ENCODE results near the gene C6orf62. TPM values are rescaled to one million over a fixed set of nuclear protein-coding genes. Genes with fewer than 3 reads are reported as not detected.

The C6orf62 gene
- total RNA-seq, 2 experiments from 2014 or later: 42.3 to 77.4 TPM

GRCh38 chr6:24702720-24703282, 16.2 kb downstream of the C6orf62 start:
- no peak overlapping the region for H3K4me2 ChIP-seq (ENCODE audit: low read length)
- no TSS peak for BruUV-seq (replicated peaks)
- CTCF ChIA-PET (ENCODE audit: unreplicated experiment): no interaction called here

GRCh38 chr6:24699521-24700359, 19.2 kb downstream of the C6orf62 start:
- Histone ChIP-seq H3K79me2 (ENCODE audit: insufficient read depth, low read depth, low read length) (no peaks in the 10 kb centered on the region), H3K36me3 (ENCODE audit: insufficient read depth, low read length) (peaks cover 51% of the 10 kb centered on the region), H3K9me2 (ENCODE audit: insufficient read depth, low read length) (no peaks in the 10 kb centered on the region), H3K4me3 (ENCODE audit: low read depth, low read length, poor library complexity, severe bottlenecking) (no peak overlapping the region), H2AFZ (ENCODE audit: low read length) (no peak overlapping the region), H3K9me3 (ENCODE audit: low read length) (no peaks in the 10 kb centered on the region), H3K27ac (ENCODE audit: low read depth, low read length, poor library complexity, severe bottlenecking) (no peak overlapping the region), H3K4me2 (ENCODE audit: low read length) (no peak overlapping the region), H4K20me1 (ENCODE audit: insufficient read depth, low read length) (no peaks in the 10 kb centered on the region), H3K4me1 (ENCODE audit: insufficient read depth, low read length, poor library complexity, severe bottlenecking) (no peaks in the 10 kb centered on the region)
- ChIA-PET CTCF (ENCODE audit: unreplicated experiment) (no interaction called here), POLR2A (interaction anchor here (0.6 to 0.7 kb wide), 3 partner anchors 176 to 320 kb away, joined by 3 to 7 read pairs (median 5); no protein-coding TSS in a partner anchor)
- no TSS peak for BruUV-seq (replicated peaks)
- no peak for DNase-seq (ENCODE audit: low spot score)
- TF ChIP-seq CTCF (conservative IDR thresholded peaks at IDR 0.05; ENCODE audit: low read length) (no peak), EZH2phosphoT487 (IDR thresholded peaks at IDR 0.05; ENCODE audit: borderline replicate concordance, low read depth, low read length) (no peak)
- intact Hi-C loops (cut with micrococcal nuclease; ENCODE audit: unreplicated experiment): loop anchor here (10.0 kb wide), 1 partner anchor 315 kb away; no protein-coding TSS in a partner anchor

More at GRCh38 chr6:24702720-24703282, 16.2 kb downstream of the C6orf62 start:
- no peaks in the 10 kb centered on the region for H3K9me2 ChIP-seq (ENCODE audit: insufficient read depth, low read length)
- no peaks in the 10 kb centered on the region for H3K4me1 ChIP-seq (ENCODE audit: insufficient read depth, low read length, poor library complexity, severe bottlenecking)
- POLR2A ChIA-PET: interaction anchor here (0.5 to 1.4 kb wide), 4 partner anchors 10 to 118 kb away, joined by 3 to 12 read pairs (median 4); no protein-coding TSS in a partner anchor
- intact Hi-C loops (cut with micrococcal nuclease; ENCODE audit: unreplicated experiment): no loop called here
- H3K4me3 ChIP-seq (ENCODE audit: low read depth, low read length, poor library complexity, severe bottlenecking): no peak overlapping the region
- H4K20me1 ChIP-seq (ENCODE audit: insufficient read depth, low read length): no peaks in the 10 kb centered on the region
- DNase-seq (ENCODE audit: low spot score): no peak
- no peaks in the 10 kb centered on the region for H3K79me2 ChIP-seq (ENCODE audit: insufficient read depth, low read depth, low read length)
- H2AFZ ChIP-seq (ENCODE audit: low read length): no peak overlapping the region
- H3K36me3 ChIP-seq (ENCODE audit: insufficient read depth, low read length): peaks cover 82% of the 10 kb centered on the region
- no peaks in the 10 kb centered on the region for H3K9me3 ChIP-seq (ENCODE audit: low read length)
- no peak for TF ChIP-seq CTCF (conservative IDR thresholded peaks at IDR 0.05; ENCODE audit: low read length)
- H3K27ac ChIP-seq (ENCODE audit: low read depth, low read length, poor library complexity, severe bottlenecking): no peak overlapping the region
